ENCODE measurements around the gene GLCE. TPM values are rescaled to one million over a fixed set of nuclear protein-coding genes. Genes with fewer than 3 reads are reported as not detected.
"Not testable (repeated sequence)": the region's sequence is repeated elsewhere in the genome, so short reads cannot be mapped to it uniquely, and the experiment has no call there.

The GLCE gene
- total RNA-seq, 4 donors from 2014 or later: 20.4 to 26.1 (median 22.9) TPM

DNA sequence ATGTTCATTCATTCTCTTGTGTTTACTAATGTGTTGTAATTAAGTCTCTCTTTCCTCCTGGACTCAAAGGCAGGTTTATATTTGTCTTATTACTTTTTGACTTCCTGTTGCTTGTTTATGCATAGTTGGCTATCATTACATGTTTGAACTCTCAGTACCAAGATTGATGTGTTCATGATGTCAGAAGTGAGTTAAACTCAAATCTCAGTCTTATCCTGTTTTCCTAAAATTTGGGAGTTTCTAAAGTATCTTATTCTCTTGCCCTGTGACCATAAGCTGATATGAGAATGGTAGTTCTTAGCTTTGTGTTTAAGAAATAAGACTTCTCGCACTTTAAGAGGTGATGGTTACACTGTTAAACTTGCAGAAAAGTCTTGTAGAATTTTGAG, 5.2 kb downstream of the GLCE start:
- peaks cover 0 to 41% (median 6%) of the 10 kb centered on the region in 3 donors for H3K4me1 ChIP-seq
- TF ChIP-seq POLR2A (IDR thresholded peaks at IDR 0.05): no peak
- TF ChIP-seq, protein P1, sequence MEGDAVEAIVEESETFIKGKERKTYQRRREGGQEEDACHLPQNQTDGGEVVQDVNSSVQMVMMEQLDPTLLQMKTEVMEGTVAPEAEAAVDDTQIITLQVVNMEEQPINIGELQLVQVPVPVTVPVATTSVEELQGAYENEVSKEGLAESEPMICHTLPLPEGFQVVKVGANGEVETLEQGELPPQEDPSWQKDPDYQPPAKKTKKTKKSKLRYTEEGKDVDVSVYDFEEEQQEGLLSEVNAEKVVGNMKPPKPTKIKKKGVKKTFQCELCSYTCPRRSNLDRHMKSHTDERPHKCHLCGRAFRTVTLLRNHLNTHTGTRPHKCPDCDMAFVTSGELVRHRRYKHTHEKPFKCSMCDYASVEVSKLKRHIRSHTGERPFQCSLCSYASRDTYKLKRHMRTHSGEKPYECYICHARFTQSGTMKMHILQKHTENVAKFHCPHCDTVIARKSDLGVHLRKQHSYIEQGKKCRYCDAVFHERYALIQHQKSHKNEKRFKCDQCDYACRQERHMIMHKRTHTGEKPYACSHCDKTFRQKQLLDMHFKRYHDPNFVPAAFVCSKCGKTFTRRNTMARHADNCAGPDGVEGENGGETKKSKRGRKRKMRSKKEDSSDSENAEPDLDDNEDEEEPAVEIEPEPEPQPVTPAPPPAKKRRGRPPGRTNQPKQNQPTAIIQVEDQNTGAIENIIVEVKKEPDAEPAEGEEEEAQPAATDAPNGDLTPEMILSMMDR (IDR thresholded peaks at IDR 0.05): no peak
- WGBS, 2 donors: 94 to 100% methylated on average over 1 of the region's 1 CpG
- H3K4me3 ChIP-seq: no peak overlapping the region
- no peaks in the 10 kb centered on the region for H3K36me3 ChIP-seq
- no peak overlapping the region for H3K27ac ChIP-seq
- H3K27me3 ChIP-seq: no peaks in the 10 kb centered on the region
- no peak for DNase-seq
- no peaks in the 10 kb centered on the region for H3K9me3 ChIP-seq
- intact Hi-C loops (cut with DNase I): no loop called here

DNA sequence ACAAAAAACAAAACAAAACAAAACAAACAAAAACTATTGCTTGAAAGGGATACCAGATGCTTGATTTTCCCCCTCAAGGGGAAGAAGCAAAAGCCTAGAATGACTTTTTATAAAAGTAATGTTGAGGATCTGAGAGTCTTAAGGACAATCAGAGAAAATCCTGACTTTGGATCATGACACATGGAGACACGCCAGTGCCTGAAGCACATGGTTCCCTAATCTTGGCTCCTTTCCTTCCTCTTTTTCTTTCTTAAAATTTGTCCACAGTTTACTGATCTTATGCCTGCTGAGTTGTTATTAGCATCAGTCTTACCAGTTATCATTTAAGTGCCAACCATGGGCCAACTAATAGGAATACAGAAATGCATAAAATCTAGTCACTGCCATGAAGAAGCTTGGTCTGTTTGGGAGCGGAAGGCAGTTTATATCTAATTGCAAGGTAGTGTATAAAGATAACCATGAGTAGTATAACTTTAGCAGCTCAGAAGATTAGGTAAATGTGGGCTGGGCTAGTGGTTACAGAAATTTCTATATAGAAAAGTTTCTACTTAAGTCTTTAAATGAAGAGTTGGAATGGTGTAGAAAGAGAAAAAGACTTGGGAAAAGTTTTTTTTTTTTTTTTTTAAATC, 6.9 kb downstream of the GLCE start:
- TF ChIP-seq, protein P1 (IDR thresholded peaks at IDR 0.05): no peak
- TF ChIP-seq POLR2A (IDR thresholded peaks at IDR 0.05): no peak
- no peaks in the 10 kb centered on the region for H3K9me3 ChIP-seq
- no peaks in the 10 kb centered on the region for H3K36me3 ChIP-seq
- DNase-seq: no peak
- H3K27ac ChIP-seq: peak overlapping the region in 1 of 4 donors; percentile 23
- no peak overlapping the region for H3K4me3 ChIP-seq
- 65 to 67% methylated on average over 2 of the region's 2 CpGs for WGBS, 2 donors
- peaks cover 0 to 36% (median 6%) of the 10 kb centered on the region in 3 donors for H3K4me1 ChIP-seq
- intact Hi-C loops (cut with DNase I): no loop called here
- no peaks in the 10 kb centered on the region for H3K27me3 ChIP-seq

DNA sequence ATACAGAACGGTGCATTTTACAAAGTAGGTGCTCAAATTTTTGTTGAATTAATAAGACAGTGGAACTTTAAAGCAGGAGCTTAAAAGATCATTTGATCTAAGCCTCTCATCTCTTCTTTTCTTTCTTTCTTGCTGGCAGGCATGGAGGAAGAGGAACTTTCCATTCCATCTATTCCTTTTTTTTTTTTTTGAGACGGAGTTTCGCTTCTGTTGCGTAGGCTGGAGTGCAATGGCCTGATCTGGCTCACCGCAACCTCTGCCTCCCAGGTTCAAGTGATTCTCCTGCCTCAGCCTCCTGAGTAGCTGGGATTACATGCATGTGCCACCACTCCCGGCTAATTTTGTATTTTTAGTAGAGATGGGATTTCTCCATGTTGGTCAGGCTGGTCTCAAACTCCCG, 7.9 kb downstream of the GLCE start:
- DNase-seq; H3K9me3 ChIP-seq; H3K27me3 ChIP-seq; H3K36me3 ChIP-seq; intact Hi-C loops (cut with DNase I); H3K4me3 ChIP-seq: not testable (repeated sequence)
- Histone ChIP-seq H3K27ac (peak overlapping the region in 1 of 4 donors; percentile 23), H3K4me1 (peaks cover 0 to 42% (median 6%) of the 10 kb centered on the region in 3 donors)
- 78 to 86% methylated on average over 7 of the region's 7 CpGs for WGBS, 2 donors

DNA sequence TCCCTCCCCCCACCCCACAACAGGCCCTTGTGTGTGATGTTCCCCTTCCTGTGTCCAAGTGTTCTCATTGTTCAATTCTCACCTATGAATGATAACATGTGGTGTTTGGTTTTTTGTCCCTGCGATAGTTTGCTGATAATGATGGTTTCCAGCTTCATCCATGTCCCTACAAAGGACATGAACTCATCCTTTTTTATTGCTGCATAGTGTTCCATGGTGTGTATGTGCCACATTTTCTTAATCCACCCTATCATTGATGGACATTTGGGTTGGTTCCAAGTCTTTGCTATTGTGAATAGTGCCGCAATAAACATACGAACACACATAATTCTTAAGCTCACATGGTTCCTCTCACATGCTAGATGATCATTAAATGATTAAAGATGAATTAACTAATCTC, 9.1 kb downstream of the GLCE start:
- H3K4me3 ChIP-seq; H3K36me3 ChIP-seq; H3K27ac ChIP-seq; intact Hi-C loops (cut with DNase I); DNase-seq; H3K9me3 ChIP-seq; H3K27me3 ChIP-seq: not testable (repeated sequence)
- 97 to 99% methylated on average over 3 of the region's 3 CpGs for WGBS, 2 donors
- H3K4me1 ChIP-seq: peaks cover 0 to 47% (median 6%) of the 10 kb centered on the region in 3 donors

DNA sequence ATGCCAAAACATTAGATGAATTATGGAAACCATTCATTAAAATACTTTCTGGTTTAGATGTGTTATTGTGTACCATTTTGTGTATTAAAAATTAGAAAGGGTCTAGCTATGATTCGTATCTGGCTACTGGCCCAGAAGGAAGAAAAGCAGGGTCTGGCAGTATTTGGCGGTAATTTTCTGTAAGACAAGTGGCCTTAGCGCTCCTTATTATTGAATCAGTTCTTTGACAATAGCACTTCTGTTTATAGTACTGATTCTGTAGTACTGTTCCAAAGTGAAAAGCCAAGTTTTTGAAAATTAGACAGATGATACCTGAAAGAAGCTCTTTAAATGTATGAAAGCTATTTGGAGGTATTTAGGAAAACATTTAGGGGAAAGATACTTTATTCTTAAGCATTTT, 10.2 kb downstream of the GLCE start:
- Histone ChIP-seq H3K36me3 (no peaks in the 10 kb centered on the region), H3K4me1 (peaks cover 0 to 36% (median 6%) of the 10 kb centered on the region in 3 donors), H3K9me3 (no peaks in the 10 kb centered on the region), H3K4me3 (no peak overlapping the region), H3K27me3 (no peaks in the 10 kb centered on the region), H3K27ac (no peak overlapping the region)
- TF ChIP-seq, protein P1 (IDR thresholded peaks at IDR 0.05): no peak
- TF ChIP-seq POLR2A (IDR thresholded peaks at IDR 0.05): no peak
- DNase-seq: no peak
- intact Hi-C loops (cut with DNase I): no loop called here
- 67 to 73% methylated on average over 3 of the region's 3 CpGs for WGBS, 2 donors

DNA sequence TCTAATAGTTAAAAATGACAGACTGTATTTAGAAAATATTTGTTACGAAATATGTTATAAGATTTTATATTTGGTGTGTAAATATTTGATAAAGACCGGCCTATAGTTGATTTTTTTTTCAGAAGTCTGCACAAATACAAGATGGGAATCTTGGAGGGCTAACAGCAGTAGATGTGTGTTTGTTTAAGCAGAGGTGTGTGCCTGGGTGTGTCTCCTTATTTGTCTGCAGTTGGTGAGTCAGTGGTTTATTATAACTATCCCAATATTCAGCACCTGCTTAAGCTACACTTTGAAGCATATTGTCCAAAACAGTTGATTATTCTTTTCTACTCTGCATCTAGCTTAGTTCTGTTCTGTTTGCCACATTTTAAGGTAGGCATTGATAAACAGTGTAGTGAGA, 12.4 kb downstream of the GLCE start:
- Histone ChIP-seq H3K4me1 (peaks cover 0 to 25% (median 6%) of the 10 kb centered on the region in 3 donors), H3K36me3 (no peaks in the 10 kb centered on the region), H3K9me3 (no peaks in the 10 kb centered on the region), H3K27ac (peak overlapping the region in 1 of 4 donors; percentile 64), H3K27me3 (no peaks in the 10 kb centered on the region), H3K4me3 (no peak overlapping the region)
- WGBS, 2 donors: 42 to 63% methylated on average over 2 of the region's 2 CpGs
- TF ChIP-seq POLR2A (IDR thresholded peaks at IDR 0.05): no peak
- TF ChIP-seq, protein P1 (IDR thresholded peaks at IDR 0.05): no peak
- no peak for DNase-seq
- intact Hi-C loops (cut with DNase I): no loop called here

Data from esophagus squamous epithelium (tissue), 5 donors.